ENCODE data around the gene FKBP1B.
A peak's percentile ranks its signal among the peaks of the same experiment; 100 is the strongest.
"Not testable (repeated sequence)": the region's sequence is repeated elsewhere in the genome, so short reads cannot be mapped to it uniquely, and the experiment has no call there.

FKBP1B gene

GRCh38 chr2:24043133-24043532 is 6.4 kb upstream of the FKBP1B start:
- Histone ChIP-seq H3K36me3 (ENCODE audit: control insufficient read depth in 4 of 4, insufficient read depth in 4 of 4, low read length in 3 of 4) (peaks cover 10 to 16% (median 12%) of the 10 kb centered on the region in 4 experiments), H3K4me1 (ENCODE audit: control extremely low read depth in 1 of 4, control insufficient read depth in 4 of 4, insufficient read depth in 4 of 4, low read length in 3 of 4) (peaks cover 5 to 16% (median 11%) of the 10 kb centered on the region in 4 experiments)
- not testable (repeated sequence) for DNase-seq; H3K27me3 ChIP-seq (replicated peaks in 2 of 5; ENCODE audit: control insufficient read depth in 4 of 5, insufficient read depth in 5 of 5, low read length in 4 of 5); H3K4me3 ChIP-seq (ENCODE audit: control insufficient read depth in 1 of 7, extremely low read depth in 1 of 7, insufficient read depth in 4 of 7, low read depth in 2 of 7, low read length in 6 of 7); H3K27ac ChIP-seq (ENCODE audit: insufficient read depth in 1 of 2, low read depth in 1 of 2, low read length in 2 of 2, poor library complexity in 1 of 2, severe bottlenecking in 2 of 2); H3K9me3 ChIP-seq (ENCODE audit: control extremely low read depth in 1 of 5, control insufficient read depth in 4 of 5, insufficient read depth in 2 of 5, low read depth in 1 of 5, low read length in 4 of 5)
- WGBS (ENCODE audit: insufficient coverage), result 100% methylated on average over 5 of the region's 6 CpGs
- ChIA-PET CTCF (interaction anchor here (0.6 kb wide), 1 partner anchor 125 kb away, joined by 3 read pairs; no protein-coding TSS in a partner anchor), POLR2A (interaction anchor here (0.7 kb wide), 1 partner anchor 1064 kb away, joined by 4 read pairs; no protein-coding TSS in a partner anchor)

- Histone ChIP-seq H3K4me3 (ENCODE audit: control insufficient read depth in 1 of 7, extremely low read depth in 1 of 7, insufficient read depth in 4 of 7, low read depth in 2 of 7, low read length in 6 of 7) (peak overlapping the region in 6 of 7 experiments; percentile 2 to 94 (median 86)), H3K4me1 (ENCODE audit: control extremely low read depth in 1 of 4, control insufficient read depth in 4 of 4, insufficient read depth in 4 of 4, low read length in 3 of 4) (peaks cover 5 to 34% (median 27%) of the 10 kb centered on the region in 4 experiments), H3K27me3 (replicated peaks in 2 of 5; ENCODE audit: control insufficient read depth in 4 of 5, insufficient read depth in 5 of 5, low read length in 4 of 5) (peaks cover 0 to 26% (median 8%) of the 10 kb centered on the region in 5 experiments), H3K27ac (ENCODE audit: insufficient read depth in 1 of 2, low read depth in 1 of 2, low read length in 2 of 2, poor library complexity in 1 of 2, severe bottlenecking in 2 of 2) (no peak overlapping the region), H3K9me3 (ENCODE audit: control extremely low read depth in 1 of 5, control insufficient read depth in 4 of 5, insufficient read depth in 2 of 5, low read depth in 1 of 5, low read length in 4 of 5) (no peaks in the 10 kb centered on the region), H3K36me3 (ENCODE audit: control insufficient read depth in 4 of 4, insufficient read depth in 4 of 4, low read length in 3 of 4) (peaks cover 0 to 2% (median 0%) of the 10 kb centered on the region in 4 experiments)
- DNase-seq, result no peak
- ChIA-PET CTCF (no interaction called here), POLR2A (interaction anchor here (1.3 kb wide), 1 partner anchor 31 kb away, joined by 12 read pairs; the partner anchor contains the start of gene SF3B6)
- 88% methylated on average over 4 of the region's 11 CpGs for WGBS (ENCODE audit: insufficient coverage)
Measured at GRCh38 chr2:24045511-24046508, 3.7 kb upstream of the FKBP1B start.

- H3K36me3 ChIP-seq (ENCODE audit: control insufficient read depth in 4 of 4, insufficient read depth in 4 of 4, low read length in 3 of 4), result peaks cover 0 to 2% (median 0%) of the 10 kb centered on the region in 4 experiments
- ChIA-PET CTCF (interaction anchor here (0.9 to 1.8 kb wide), 4 partner anchors 12 to 37 kb away, joined by 3 to 15 read pairs (median 5); no protein-coding TSS in a partner anchor), POLR2A (interaction anchor here (1.3 kb wide), 1 partner anchor 30 kb away, joined by 12 read pairs; the partner anchor contains the start of gene SF3B6)
- H3K4me1 ChIP-seq (ENCODE audit: control extremely low read depth in 1 of 4, control insufficient read depth in 4 of 4, insufficient read depth in 4 of 4, low read length in 3 of 4), result peaks cover 5 to 34% (median 27%) of the 10 kb centered on the region in 4 experiments
- H3K9me3 ChIP-seq (ENCODE audit: control extremely low read depth in 1 of 5, control insufficient read depth in 4 of 5, insufficient read depth in 2 of 5, low read depth in 1 of 5, low read length in 4 of 5), result no peaks in the 10 kb centered on the region
- H3K27me3 ChIP-seq (replicated peaks in 2 of 5; ENCODE audit: control insufficient read depth in 4 of 5, insufficient read depth in 5 of 5, low read length in 4 of 5), result peaks cover 0 to 31% (median 10%) of the 10 kb centered on the region in 5 experiments
- 0% methylated on average over 1 of the region's 2 CpGs for WGBS (ENCODE audit: insufficient coverage)
- peak overlapping the region in 1 of 2 experiments; percentile 68 for H3K27ac ChIP-seq (ENCODE audit: insufficient read depth in 1 of 2, low read depth in 1 of 2, low read length in 2 of 2, poor library complexity in 1 of 2, severe bottlenecking in 2 of 2)
- H3K4me3 ChIP-seq (ENCODE audit: control insufficient read depth in 1 of 7, extremely low read depth in 1 of 7, insufficient read depth in 4 of 7, low read depth in 2 of 7, low read length in 6 of 7), result peak overlapping the region in 6 of 7 experiments; percentile 81 to 94 (median 86)
- DNase-seq, result peak in 1 of 3 donors; percentile 4
Measured at GRCh38 chr2:24046599-24046929, 3.0 kb upstream of the FKBP1B start.

- DNase-seq, result peak; percentile 98 to 99 (median 98)
- peak within 1 kb of the TSS; percentile 58 to 68 for H3K27ac ChIP-seq (ENCODE audit: insufficient read depth in 1 of 2, low read depth in 1 of 2, low read length in 2 of 2, poor library complexity in 1 of 2, severe bottlenecking in 2 of 2)
- ChIA-PET CTCF (interaction anchor here (0.5 to 1.8 kb wide), 10 partner anchors 12 to 280 kb away, joined by 3 to 15 read pairs (median 3); partner anchors contain the start of gene TP53I3), POLR2A (interaction anchor here (0.6 to 1.3 kb wide), 3 partner anchors 30 to 77 kb away, joined by 3 to 12 read pairs (median 3); partner anchors contain the start of gene SF3B6)
- peaks cover 5 to 34% (median 27%) of the 10 kb centered on the region in 4 experiments for H3K4me1 ChIP-seq (ENCODE audit: control extremely low read depth in 1 of 4, control insufficient read depth in 4 of 4, insufficient read depth in 4 of 4, low read length in 3 of 4)
- no peaks in the 10 kb centered on the region for H3K9me3 ChIP-seq (ENCODE audit: control extremely low read depth in 1 of 5, control insufficient read depth in 4 of 5, insufficient read depth in 2 of 5, low read depth in 1 of 5, low read length in 4 of 5)
- peaks cover 0 to 2% (median 0%) of the 10 kb centered on the region in 4 experiments for H3K36me3 ChIP-seq (ENCODE audit: control insufficient read depth in 4 of 4, insufficient read depth in 4 of 4, low read length in 3 of 4)
- 0% methylated on average over 27 of the region's 38 CpGs for WGBS (ENCODE audit: insufficient coverage)
- peak within 1 kb of the TSS; percentile 63 to 94 (median 85) for H3K4me3 ChIP-seq (ENCODE audit: control insufficient read depth in 1 of 7, extremely low read depth in 1 of 7, insufficient read depth in 4 of 7, low read depth in 2 of 7, low read length in 6 of 7)
- peaks cover 0 to 37% (median 15%) of the 10 kb centered on the region in 5 experiments for H3K27me3 ChIP-seq (replicated peaks in 2 of 5; ENCODE audit: control insufficient read depth in 4 of 5, insufficient read depth in 5 of 5, low read length in 4 of 5)
Measured at GRCh38 chr2:24046930-24047702, 2.4 kb upstream of the FKBP1B start, which contains the start of gene WDCP. Gene WDCP, minus strand, starts transcription at chr2:24047391. Its CDS starts 7,897 bp downstream, at chr2:24039494.

- H3K4me3 ChIP-seq (ENCODE audit: control insufficient read depth in 1 of 7, extremely low read depth in 1 of 7, insufficient read depth in 4 of 7, low read depth in 2 of 7, low read length in 6 of 7), result peak overlapping the region in 2 of 7 experiments; percentile 93 to 94
- peaks cover 0 to 2% (median 0%) of the 10 kb centered on the region in 4 experiments for H3K36me3 ChIP-seq (ENCODE audit: control insufficient read depth in 4 of 4, insufficient read depth in 4 of 4, low read length in 3 of 4)
- WGBS (ENCODE audit: insufficient coverage), result 58% methylated on average over 8 of the region's 8 CpGs
- H3K27me3 ChIP-seq (replicated peaks in 2 of 5; ENCODE audit: control insufficient read depth in 4 of 5, insufficient read depth in 5 of 5, low read length in 4 of 5), result peaks cover 0 to 37% (median 15%) of the 10 kb centered on the region in 5 experiments
- H3K4me1 ChIP-seq (ENCODE audit: control extremely low read depth in 1 of 4, control insufficient read depth in 4 of 4, insufficient read depth in 4 of 4, low read length in 3 of 4), result peaks cover 5 to 34% (median 27%) of the 10 kb centered on the region in 4 experiments
- ChIA-PET CTCF (interaction anchor here (0.7 to 1.8 kb wide), 9 partner anchors 12 to 224 kb away, joined by 3 to 15 read pairs (median 3); partner anchors contain the start of gene TP53I3), POLR2A (interaction anchor here (0.6 to 1.3 kb wide), 4 partner anchors 29 to 1018 kb away, joined by 3 to 12 read pairs (median 4); partner anchors contain the start of gene SF3B6)
- no peak for DNase-seq
- H3K27ac ChIP-seq (ENCODE audit: insufficient read depth in 1 of 2, low read depth in 1 of 2, low read length in 2 of 2, poor library complexity in 1 of 2, severe bottlenecking in 2 of 2), result no peak overlapping the region
- H3K9me3 ChIP-seq (ENCODE audit: control extremely low read depth in 1 of 5, control insufficient read depth in 4 of 5, insufficient read depth in 2 of 5, low read depth in 1 of 5, low read length in 4 of 5), result no peaks in the 10 kb centered on the region
Measured at GRCh38 chr2:24047703-24048033, 1.9 kb upstream of the FKBP1B start.

- ChIA-PET POLR2A (no interaction called here), CTCF (interaction anchor here (1.2 to 1.6 kb wide), 2 partner anchors 11 to 38 kb away, joined by 3 to 5 read pairs; no protein-coding TSS in a partner anchor)
- Histone ChIP-seq H3K27ac (ENCODE audit: insufficient read depth in 1 of 2, low read depth in 1 of 2, low read length in 2 of 2, poor library complexity in 1 of 2, severe bottlenecking in 2 of 2) (no peak overlapping the region), H3K36me3 (ENCODE audit: control insufficient read depth in 4 of 4, insufficient read depth in 4 of 4, low read length in 3 of 4) (no peaks in the 10 kb centered on the region), H3K4me3 (ENCODE audit: control insufficient read depth in 1 of 7, extremely low read depth in 1 of 7, insufficient read depth in 4 of 7, low read depth in 2 of 7, low read length in 6 of 7) (peak overlapping the region; percentile 38 to 79 (median 61)), H3K9me3 (ENCODE audit: control extremely low read depth in 1 of 5, control insufficient read depth in 4 of 5, insufficient read depth in 2 of 5, low read depth in 1 of 5, low read length in 4 of 5) (no peaks in the 10 kb centered on the region), H3K4me1 (ENCODE audit: control extremely low read depth in 1 of 4, control insufficient read depth in 4 of 4, insufficient read depth in 4 of 4, low read length in 3 of 4) (peaks cover 5 to 34% (median 27%) of the 10 kb centered on the region in 4 experiments), H3K27me3 (replicated peaks in 2 of 5; ENCODE audit: control insufficient read depth in 4 of 5, insufficient read depth in 5 of 5, low read length in 4 of 5) (peaks cover 0 to 37% (median 15%) of the 10 kb centered on the region in 5 experiments)
- DNase-seq, result peak in 1 of 3 donors; percentile 25
- WGBS (ENCODE audit: insufficient coverage), result 42% methylated on average over 6 of the region's 23 CpGs
Measured at GRCh38 chr2:24048769-24049484, 614 bp upstream of the FKBP1B start.

All from common myeloid progenitor, CD34-positive (primary cell).